ENCODE measurements around the gene SLC25A30. TPM values are rescaled to one million over a fixed set of nuclear protein-coding genes. Genes with fewer than 3 reads are reported as not detected.
"Not testable (repeated sequence)": the region's sequence is repeated elsewhere in the genome, so short reads cannot be mapped to it uniquely, and the experiment has no call there.

Gene SLC25A30
- total RNA-seq, 2 experiments from 2014 or later: 17.5 to 17.6 TPM

GRCh38 chr13:45349438-45349837 is 68.7 kb downstream of the SLC25A30 start:
- ChIA-PET POLR2A (interaction anchor here (1.3 kb wide), 1 partner anchor 8 kb away, joined by 3 read pairs; the partner anchor contains the start of gene TPT1), CTCF (interaction anchor here (0.7 kb wide), 1 partner anchor 205 kb away, joined by 4 read pairs; no protein-coding TSS in a partner anchor)
- no peaks in the 10 kb centered on the region for H3K27me3 Mint-ChIP-seq
- H3K27ac Mint-ChIP-seq: no peak overlapping the region
- no peaks in the 10 kb centered on the region for H3K9me3 Mint-ChIP-seq
- peaks cover 9% of the 10 kb centered on the region for H3K4me1 Mint-ChIP-seq
- H3K4me3 Mint-ChIP-seq: no peak overlapping the region
- DNase-seq: no peak
- peaks cover 54% of the 10 kb centered on the region for H3K36me3 Mint-ChIP-seq (ENCODE audit: low read depth)

GRCh38 chr13:45344064-45344463 is 74.1 kb downstream of the SLC25A30 start:
- H3K27me3 Mint-ChIP-seq, H3K9me3 Mint-ChIP-seq, DNase-seq, H3K27ac Mint-ChIP-seq, H3K4me3 Mint-ChIP-seq: not testable (repeated sequence)
- Mint-ChIP-seq H3K4me1 (peaks cover 23% of the 10 kb centered on the region), H3K36me3 (ENCODE audit: low read depth) (peaks cover 44% of the 10 kb centered on the region)
- POLR2A ChIA-PET: interaction anchor here (1.4 kb wide), 1 partner anchor 120 kb away, joined by 3 read pairs; the partner anchor contains the start of gene COG3
- CTCF ChIA-PET: interaction anchor here (0.6 to 6.7 kb wide), 2 partner anchors 26 to 47 kb away, joined by 5 to 58 read pairs; no protein-coding TSS in a partner anchor

Other genes starting within 250 kb of the SLC25A30 start
- gene KCTD4, start 217.3 kb downstream of the SLC25A30 start, total RNA-seq: not detected
- gene TPT1, start 77.2 kb downstream of the SLC25A30 start, total RNA-seq: 1,000 to 10,000 TPM; 4,462 to 4,505 TPM
- 10 to 100 TPM; 24.6 to 26.5 TPM for gene COG3, start 46.6 kb upstream of the SLC25A30 start, total RNA-seq
- not detected for gene ERICH6B, start 197.4 kb upstream of the SLC25A30 start, total RNA-seq

All from activated CD4-positive, alpha-beta memory T cell treated with anti-CD3 and anti-CD28 coated beads, Interleukin-2, amount 10 ng/mL, durations not matched to agents 7 days and 5 days (primary cell).